GM12892 (cell line): Measurements from ENCODE around the gene HCRT. TPM values are rescaled to one million over a fixed set of nuclear protein-coding genes. Genes with fewer than 3 reads are reported as not detected.
"Not testable (repeated sequence)": the region's sequence is repeated elsewhere in the genome, so short reads cannot be mapped to it uniquely, and the experiment has no call there.

Experiments used
- DNase-seq: peaks from one replicate; pipeline ENCODE4 v3.0.0; 2011; ENCODE audit not compliant: insufficient read length
- FAIRE-seq: peaks from 2 replicates; lab custom pipeline; 2011; peaks lifted over from hg19 to GRCh38; lab: Jason Lieb, UNC
- POLR2A ChIP-seq: IDR thresholded peaks from 2 replicates; pipeline ENCODE4 v1.6.1; 2011; ENCODE audit warnings: low read depth, low read length, control low read depth
- POLR2AphosphoS5 ChIP-seq: IDR thresholded peaks from 2 replicates; pipeline ENCODE4 v1.6.1; 2011; ENCODE audit warnings: low read depth, low read length, control low read depth
- TAF1 ChIP-seq: IDR thresholded peaks from 2 replicates; pipeline ENCODE4 v1.6.1; 2011; ENCODE audit warnings: low read depth, mild to moderate bottlenecking, control low read depth, low read length, borderline replicate concordance
- polyA plus RNA-seq: library from polyadenylated mRNA; unstranded; fragments of >200 nt; gene quantifications from one replicate; pipeline ENCODE4 v1.2.1, GENCODE V29; 2012; ENCODE audit warnings: missing spikeins, inconsistent platforms; ENCODE audit not compliant: missing spikeins

Gene HCRT, protein sequence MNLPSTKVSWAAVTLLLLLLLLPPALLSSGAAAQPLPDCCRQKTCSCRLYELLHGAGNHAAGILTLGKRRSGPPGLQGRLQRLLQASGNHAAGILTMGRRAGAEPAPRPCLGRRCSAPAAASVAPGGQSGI
- not detected for polyA plus RNA-seq

DNA sequence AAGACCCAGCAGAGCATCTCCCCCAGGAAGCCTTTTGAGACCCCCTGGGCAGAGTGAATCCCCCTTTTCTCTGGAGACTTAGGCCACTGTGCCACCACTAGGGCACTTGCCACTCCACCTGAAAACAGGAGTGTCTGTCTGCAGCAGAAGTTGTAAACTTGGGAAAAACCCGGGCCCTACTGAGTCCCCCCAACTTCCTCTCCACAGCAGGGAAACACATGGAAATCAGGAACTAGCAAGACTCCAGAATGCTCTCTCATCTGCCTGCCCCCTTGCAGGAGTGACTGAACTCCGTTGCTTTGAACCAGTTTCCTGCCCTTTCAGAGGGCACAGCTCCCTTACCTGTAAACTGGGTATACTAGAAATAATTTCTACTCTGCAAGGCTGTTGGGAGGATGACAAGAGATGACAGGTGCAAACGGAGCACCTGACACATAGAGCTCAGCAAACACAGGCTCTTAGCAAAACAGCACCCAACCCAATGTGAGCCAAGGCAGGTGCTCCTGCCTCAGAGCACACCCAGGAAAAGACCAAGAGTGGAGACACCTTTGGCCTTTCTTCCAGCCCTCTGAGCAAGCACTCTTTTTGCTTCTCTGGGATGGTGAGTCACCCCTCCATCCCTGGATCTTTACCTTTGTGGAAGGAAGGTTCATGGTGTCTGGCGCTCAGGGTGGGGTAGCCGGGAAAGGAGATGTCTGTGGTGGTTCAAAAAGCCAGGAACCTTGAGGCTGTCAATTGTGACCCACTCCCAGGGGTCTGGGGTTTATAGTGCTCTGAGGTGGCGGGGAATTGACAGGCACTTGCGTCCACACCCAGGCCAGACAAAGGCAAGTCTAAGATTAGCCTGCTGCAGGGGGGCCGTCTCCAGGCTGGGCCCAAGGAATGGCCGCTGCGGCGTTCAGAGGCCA, at the start of gene HCRT:
Gene HCRT, minus strand, starts transcription at position 740 of the 908 bp plus-strand sequence. Its CDS starts 87 bp downstream, at position 653.
- FAIRE-seq (no peak), DNase-seq (no peak)
- no peak for TF ChIP-seq POLR2AphosphoS5

DNA sequence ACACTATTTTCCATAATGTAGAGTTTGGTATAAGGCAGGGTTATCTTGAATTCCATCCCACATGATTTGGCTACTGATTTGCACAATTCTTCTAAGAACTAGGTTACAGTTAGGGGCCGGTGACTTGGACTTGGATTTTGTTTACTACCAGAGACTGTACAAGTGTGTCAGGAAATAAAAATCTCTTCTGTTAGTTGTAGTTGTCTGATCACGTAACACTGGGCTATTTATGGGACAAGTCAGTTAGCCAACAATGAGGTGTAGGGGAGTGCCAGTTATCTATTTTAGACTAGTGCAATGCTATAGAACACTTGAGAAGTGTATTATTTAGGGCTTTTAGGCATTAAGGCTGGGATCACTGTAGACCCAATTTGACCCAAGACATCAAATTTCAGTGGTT, 48.7 kb upstream of the HCRT start:
- no peak for DNase-seq
- TF ChIP-seq POLR2A (no peak), TAF1 (no peak), POLR2AphosphoS5 (no peak)
- FAIRE-seq, result no peak

DNA sequence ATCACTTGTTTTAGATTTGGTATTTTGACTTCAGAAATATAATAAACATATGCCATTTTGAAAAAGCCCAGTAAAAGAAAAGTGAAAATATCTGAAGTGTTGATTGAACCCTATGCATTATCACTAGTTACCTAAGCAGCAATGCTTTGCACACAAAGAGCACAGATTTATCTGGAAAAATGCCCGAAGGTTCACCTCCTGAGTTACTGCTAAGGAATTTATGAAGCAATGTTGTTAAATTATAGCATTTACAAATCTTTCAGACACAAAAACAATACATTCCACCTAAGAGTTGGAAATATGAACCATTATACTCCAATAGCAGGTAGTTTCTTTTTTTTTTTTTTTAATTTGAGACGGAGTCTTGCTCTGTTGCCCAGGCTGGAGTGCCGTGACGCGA, 47.9 kb upstream of the HCRT start:
- FAIRE-seq (no peak), DNase-seq (no peak)
- no peak for TF ChIP-seq POLR2AphosphoS5
- TF ChIP-seq TAF1, result no peak
- TF ChIP-seq POLR2A, result no peak

DNA sequence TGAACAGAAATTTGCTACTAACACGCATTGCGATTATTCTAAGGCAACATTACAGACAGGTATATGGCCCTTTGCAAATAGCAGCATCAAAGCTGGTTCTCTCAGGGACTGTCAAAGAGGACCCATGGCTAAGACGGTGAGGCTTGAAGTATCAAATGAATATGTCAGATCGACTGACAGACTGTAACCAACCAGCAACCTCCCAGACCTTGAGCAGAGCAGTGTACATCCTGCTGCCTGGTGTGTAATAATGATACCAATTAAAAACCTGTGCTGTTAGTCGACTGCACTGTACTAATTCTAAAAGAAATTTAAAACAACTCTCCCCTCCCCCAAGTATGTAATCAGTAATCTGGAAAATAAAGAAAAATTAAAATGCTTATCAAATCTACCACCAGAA, 45.0 kb upstream of the HCRT start:
- DNase-seq, result no peak
- TF ChIP-seq TAF1, result no peak
- no peak for TF ChIP-seq POLR2A
- TF ChIP-seq POLR2AphosphoS5, result no peak
- no peak for FAIRE-seq

DNA sequence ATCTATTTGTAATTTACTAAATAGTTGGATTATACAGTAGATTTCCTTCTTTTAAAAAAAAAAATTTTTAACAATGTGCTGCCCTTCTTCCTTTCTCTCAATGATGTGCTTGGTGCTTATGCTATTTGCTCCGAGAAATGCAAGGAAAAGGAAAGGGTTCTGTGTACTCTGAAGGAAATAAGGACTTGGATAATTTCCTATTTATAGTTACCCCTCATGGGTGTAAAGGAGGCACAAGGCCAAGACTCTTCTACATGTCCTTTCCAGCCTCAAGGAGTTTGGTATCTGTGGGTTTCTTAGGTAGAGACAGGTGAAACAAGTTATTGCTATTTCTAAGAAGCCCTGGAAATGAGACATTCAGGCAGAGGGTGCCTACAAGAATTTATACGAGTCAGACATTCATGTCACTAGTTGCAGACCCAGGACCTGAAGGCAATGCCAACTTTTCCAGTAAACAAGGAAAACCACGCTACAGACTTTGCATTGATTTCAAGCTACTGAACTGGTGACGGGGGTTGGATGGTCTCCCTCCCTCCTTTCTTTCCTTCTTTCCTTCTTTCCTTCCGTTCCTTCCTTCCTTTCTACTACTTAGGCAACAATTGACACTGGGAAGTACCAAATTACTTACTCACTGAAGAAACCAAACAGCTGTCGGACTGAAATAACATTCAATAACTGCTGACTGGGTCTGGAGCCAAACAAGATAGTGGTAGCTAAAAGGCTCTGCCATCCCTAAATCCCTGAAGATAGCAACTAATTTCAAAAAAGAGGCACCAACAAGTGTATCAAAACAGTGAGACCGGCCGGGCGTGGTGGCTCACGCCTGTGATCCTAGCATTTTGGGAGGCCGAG, 42.8 kb upstream of the HCRT start:
- DNase-seq (no peak), FAIRE-seq (no peak)
- TF ChIP-seq POLR2AphosphoS5 (no peak), POLR2A (no peak), TAF1 (no peak)

DNA sequence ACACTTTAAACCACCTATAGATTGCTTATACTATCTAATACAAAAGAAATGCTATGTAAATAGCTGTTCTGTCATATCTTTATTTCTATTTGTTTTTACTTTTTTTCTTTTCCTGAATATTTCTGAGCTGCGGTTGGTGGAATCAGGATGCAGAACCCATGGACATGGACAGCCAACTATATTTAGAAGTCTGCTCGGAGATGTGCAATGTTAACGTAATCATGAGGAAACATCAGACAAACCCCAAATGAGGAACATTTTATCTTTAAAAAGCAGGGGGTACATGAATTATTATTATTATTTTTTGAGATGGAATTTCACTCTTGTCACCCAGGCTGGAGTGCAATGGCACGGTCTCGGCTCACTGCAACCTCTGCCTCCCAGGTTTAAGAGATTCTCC, 40.4 kb upstream of the HCRT start:
- FAIRE-seq, result no peak
- DNase-seq, result no peak
- no peak for TF ChIP-seq TAF1
- TF ChIP-seq POLR2A, result no peak
- no peak for TF ChIP-seq POLR2AphosphoS5

DNA sequence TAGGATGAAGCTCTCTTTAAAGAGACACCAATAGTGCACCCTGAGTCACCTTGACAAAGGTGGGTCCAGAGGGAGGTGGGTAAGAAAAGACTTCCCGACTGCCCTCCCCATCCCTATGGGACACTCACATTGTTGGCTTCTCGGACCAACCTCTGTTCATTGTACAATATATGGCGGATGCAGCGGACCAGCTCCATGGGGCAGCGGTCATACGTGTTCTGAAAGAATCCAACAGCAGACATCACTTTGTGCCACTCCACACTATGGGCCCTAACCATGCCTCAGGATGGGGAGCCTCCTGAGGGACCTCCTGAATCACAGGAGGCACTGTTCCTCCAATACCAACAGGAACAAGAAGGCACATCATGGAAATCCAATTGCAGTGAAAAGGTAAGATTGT, 39.4 kb upstream of the HCRT start:
- FAIRE-seq (no peak), DNase-seq (no peak)
- TF ChIP-seq POLR2AphosphoS5 (no peak), TAF1 (no peak), POLR2A (no peak)

DNA sequence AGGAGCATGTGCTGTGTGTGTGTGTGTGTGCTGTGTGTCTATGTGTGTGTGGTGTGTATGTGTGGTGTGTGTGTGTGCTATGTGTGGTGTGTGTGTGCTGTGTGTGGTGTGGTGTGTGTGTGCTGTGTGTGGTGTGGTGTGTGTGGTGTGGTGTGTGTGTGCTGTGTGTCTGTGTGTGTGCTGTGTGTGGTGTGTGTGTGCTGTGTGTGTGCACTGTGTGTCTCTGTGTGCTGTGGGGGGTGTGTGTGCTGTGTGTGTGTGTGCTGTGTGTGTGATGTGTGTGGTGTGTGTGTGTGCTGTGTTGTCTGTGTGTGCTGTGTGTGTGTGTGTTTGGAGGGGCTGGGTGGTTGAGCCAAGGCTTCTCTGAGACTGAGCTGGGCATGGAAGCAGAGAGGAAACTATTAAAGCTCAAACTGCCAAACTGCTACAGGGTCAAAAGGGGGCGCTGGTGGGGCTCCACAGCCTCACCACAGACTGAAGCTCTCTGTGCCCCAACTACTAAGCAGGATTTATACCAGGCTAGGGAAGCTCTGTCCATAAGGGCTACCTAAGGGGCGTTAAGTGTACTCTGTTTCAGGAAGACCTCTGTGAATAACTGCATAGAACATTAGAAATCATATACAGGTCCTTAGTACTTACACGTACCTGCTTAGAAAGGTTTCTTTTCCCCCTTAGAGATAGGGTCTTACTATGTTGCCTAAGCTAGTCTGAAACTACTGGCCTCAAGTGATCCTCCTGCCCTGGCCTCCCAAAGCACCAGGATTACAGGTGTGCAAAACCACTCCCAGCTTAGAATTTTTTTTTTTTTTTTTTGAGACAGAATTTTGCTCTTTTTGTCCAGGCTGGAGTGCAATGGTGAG, 36.9 kb upstream of the HCRT start:
- FAIRE-seq (peak; percentile 60), DNase-seq (peak; percentile 51)

DNA sequence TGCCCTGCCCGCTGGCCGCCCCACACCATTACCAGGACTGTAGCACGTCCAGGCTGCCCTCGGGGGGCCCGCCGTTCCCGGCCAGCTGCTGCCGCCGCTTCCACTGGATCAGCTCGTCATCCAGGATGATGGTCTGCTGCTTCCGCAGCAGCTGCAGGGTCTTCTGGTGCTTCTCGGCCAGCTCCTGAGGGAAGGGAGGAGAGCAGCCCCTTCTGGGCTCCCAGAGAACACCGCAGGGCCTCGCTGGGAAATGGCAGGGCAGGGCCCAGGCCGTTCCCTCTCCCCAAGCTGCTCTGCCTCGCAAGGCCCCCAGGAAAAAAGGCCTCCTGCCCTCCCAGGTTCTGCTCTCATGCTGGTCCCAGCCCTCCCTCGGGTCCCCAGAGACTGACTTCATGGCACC, 34.0 kb upstream of the HCRT start:
- DNase-seq, FAIRE-seq: not testable (repeated sequence)

More for the DNA sequence above, 36.9 kb upstream of the HCRT start:
- TF ChIP-seq TAF1, result no peak
- no peak for TF ChIP-seq POLR2AphosphoS5
- no peak for TF ChIP-seq POLR2A

DNA sequence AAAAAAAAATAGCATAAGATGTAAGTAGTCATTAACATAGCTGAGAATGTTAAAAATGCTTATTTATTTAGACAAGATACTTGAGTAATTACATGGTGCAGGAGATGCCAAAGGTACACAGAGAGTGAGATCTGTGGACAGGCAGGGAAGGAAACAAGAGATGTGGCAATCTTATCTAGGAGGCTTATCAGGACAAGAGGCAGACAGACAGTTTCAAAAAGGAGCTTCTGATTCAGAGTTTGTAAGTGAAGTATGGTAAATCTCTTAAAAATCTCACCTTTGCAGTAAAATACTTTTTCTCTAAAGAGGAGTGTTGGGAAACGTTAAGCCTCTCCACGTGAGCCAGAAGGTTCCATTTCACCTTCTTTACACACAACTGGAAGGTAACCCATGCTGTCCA, 28.9 kb upstream of the HCRT start:
- TF ChIP-seq POLR2AphosphoS5, result no peak
- no peak for TF ChIP-seq POLR2A
- TF ChIP-seq TAF1, result no peak
- DNase-seq, result no peak
- FAIRE-seq, result no peak

DNA sequence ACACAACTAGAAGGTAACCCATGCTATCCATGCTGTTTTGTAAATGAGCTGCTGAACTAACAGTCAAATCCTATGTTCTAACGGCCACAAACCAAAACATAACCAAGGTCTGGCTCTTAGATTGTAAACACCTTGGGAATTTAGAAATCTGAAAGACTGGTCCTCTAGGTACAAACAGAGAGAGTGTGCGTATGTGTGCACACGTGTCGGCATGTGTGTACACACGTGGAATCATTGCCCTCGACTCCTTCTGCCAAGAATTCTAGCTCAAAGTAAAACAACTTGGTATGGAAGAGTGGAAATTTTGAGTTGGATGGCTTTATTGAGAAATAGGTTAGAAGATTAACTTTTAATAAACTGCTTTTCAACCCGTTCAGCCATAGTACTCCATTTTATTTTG, 27.1 kb upstream of the HCRT start:
- DNase-seq (no peak), FAIRE-seq (no peak)
- TF ChIP-seq POLR2AphosphoS5, result no peak
- TF ChIP-seq TAF1, result no peak
- no peak for TF ChIP-seq POLR2A

DNA sequence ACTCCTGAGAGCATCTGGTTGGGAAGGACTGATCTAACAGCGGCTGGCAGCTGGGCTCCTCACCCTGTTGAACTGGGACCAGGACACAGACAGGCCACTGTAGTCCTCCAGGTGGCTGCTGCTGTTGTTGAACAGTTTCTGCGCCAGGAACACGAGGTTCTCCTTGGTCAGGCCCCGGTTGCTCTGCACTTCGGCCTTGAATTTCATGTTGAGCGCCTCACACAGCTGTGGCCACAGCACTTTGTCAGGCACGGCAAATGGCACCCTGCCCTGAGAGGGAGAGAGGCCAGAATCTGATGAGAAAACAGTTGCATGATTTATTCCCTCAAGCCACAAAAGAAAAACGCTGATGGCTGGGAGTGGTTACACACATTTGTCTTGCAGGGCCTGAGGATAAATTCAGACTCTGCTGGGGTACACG, 26.7 kb upstream of the HCRT start:
- not testable (repeated sequence) for DNase-seq, FAIRE-seq
